HCT116 (cell line): ENCODE measurements around the gene ITFG1.

Source experiments
- CBX3 ChIP-seq: IDR thresholded peaks from 2 replicates; pipeline ENCODE4 v1.6.1; 2012; ENCODE audit warnings: low read depth
- CTCF ChIP-seq, 3 experiments: fragments of 200-600 bp in 1 of 3; sonication (generic) in 1 of 3; IDR thresholded peaks in 2 of 3; conservative IDR thresholded peaks in 1 of 3; 2 replicates each; pipeline ENCODE4 v1.5.1; 2012 to 2017; ENCODE audit warnings: low read depth in 2 of 3, low read length in 2 of 3, antibody characterized with exemption in 1 of 3, borderline replicate concordance in 1 of 3, control low read depth in 1 of 3, mild to moderate bottlenecking in 1 of 3, mixed read lengths in 1 of 3, mixed run types in 1 of 3, moderate library complexity in 1 of 3; ENCODE audit not compliant: insufficient read depth in 1 of 3
- EGR1 ChIP-seq: IDR thresholded peaks from 2 replicates; pipeline ENCODE4 v1.6.1; 2012; ENCODE audit warnings: low read depth
- EZH2 ChIP-seq: fragments of 200-600 bp; sonication (generic); IDR thresholded peaks from 2 replicates; pipeline ENCODE4 v1.6.1; 2017; ENCODE audit warnings: antibody characterized with exemption, mixed run types
- EZH2phosphoT487 ChIP-seq: fragments of 200-600 bp; IDR thresholded peaks from 2 replicates; pipeline ENCODE4 v1.6.1; 2018; ENCODE audit warnings: antibody characterized with exemption, borderline replicate concordance
- POLR2A ChIP-seq: IDR thresholded peaks from 2 replicates; pipeline ENCODE4 v1.7.0; 2011; ENCODE audit warnings: borderline replicate concordance; ENCODE audit not compliant: insufficient read depth, insufficient read length; ENCODE audit errors: extremely low read depth
- POLR2AphosphoS5 ChIP-seq: IDR thresholded peaks from 2 replicates; pipeline ENCODE4 v1.6.1; 2011; ENCODE audit warnings: mild to moderate bottlenecking, low read depth, low read length, moderate library complexity
- RAD21 ChIP-seq: IDR thresholded peaks from 2 replicates; pipeline ENCODE4 v1.6.1; 2012; ENCODE audit warnings: low read depth, mild to moderate bottlenecking
- REST ChIP-seq: IDR thresholded peaks from 2 replicates; pipeline ENCODE4 v1.6.1; 2012; ENCODE audit warnings: low read depth
- SIN3A ChIP-seq: IDR thresholded peaks from 2 replicates; pipeline ENCODE4 v1.6.1; 2012; ENCODE audit warnings: low read depth
- SP1 ChIP-seq: IDR thresholded peaks from 2 replicates; pipeline ENCODE4 v1.6.1; 2012; ENCODE audit warnings: low read depth
- TCF7L2 ChIP-seq: IDR thresholded peaks from 2 replicates; pipeline ENCODE4 v1.7.0; 2011; ENCODE audit warnings: borderline replicate concordance, inconsistent platforms; ENCODE audit not compliant: insufficient read depth, insufficient read length; ENCODE audit errors: extremely low read depth
- YY1 ChIP-seq: IDR thresholded peaks from 2 replicates; pipeline ENCODE4 v1.6.1; 2011; ENCODE audit warnings: low read length, low read depth, moderate library complexity, mild to moderate bottlenecking; ENCODE audit not compliant: insufficient replicate concordance; ENCODE audit errors: extremely low read depth
- ZNF274 ChIP-seq: fragments of 200-500 bp; sonication (Bioruptor generic); IDR thresholded peaks from 2 replicates; pipeline ENCODE4 v1.6.1; 2014; ENCODE audit warnings: mild to moderate bottlenecking, low read depth, low read length, inconsistent platforms

DNA sequence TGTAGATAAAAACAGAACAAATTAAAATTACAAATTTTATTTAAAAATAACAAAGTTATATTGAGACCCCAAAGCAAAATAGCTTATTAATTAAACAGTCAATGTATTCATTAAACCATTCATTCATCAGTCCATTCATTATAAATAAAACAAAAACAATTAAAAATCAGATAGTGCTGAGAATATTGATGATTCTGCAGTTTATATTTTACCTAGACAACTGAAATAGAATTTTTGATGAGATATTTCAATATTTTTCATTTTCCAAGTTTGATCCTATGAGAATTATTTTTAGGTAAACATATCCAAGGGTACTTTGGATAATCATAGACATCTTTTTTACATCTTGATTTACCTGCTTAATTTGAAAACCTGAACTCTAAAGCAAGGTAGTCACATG is 301.9 kb downstream of the ITFG1 start:
- TF ChIP-seq ZNF274 (no peak), POLR2A (no peak), EZH2phosphoT487 (no peak), CTCF (IDR thresholded peaks at IDR 0.05 in 2 of 3, conservative IDR thresholded peaks at IDR 0.05 in 1 of 3; ENCODE audit: borderline replicate concordance in 1 of 3, insufficient read depth in 1 of 3, low read depth in 2 of 3, low read length in 2 of 3) (no peak), TCF7L2 (no peak), POLR2AphosphoS5 (no peak), SIN3A (no peak), YY1 (no peak), REST (no peak), EZH2 (no peak), RAD21 (no peak), EGR1 (no peak), SP1 (no peak), CBX3 (no peak)
